GM18873 (cell line): Measurements from ENCODE around the gene WNT2B.

Experiments used
- ATAC-seq: cut with Tn5 transposase; IDR thresholded peaks from one replicate; pipeline ENCODE4 v1.9.1; 2021; ENCODE audit warnings: mild to moderate bottlenecking, moderate library complexity, moderate number of reproducible peaks; ENCODE audit not compliant: unreplicated experiment, low FRiP score

The WNT2B gene

GRCh38 chr1:112504001-112504660 is 4.6 kb upstream of the WNT2B start:
- no peak for ATAC-seq

GRCh38 chr1:112504661-112505399 is 3.9 kb upstream of the WNT2B start:
- ATAC-seq = no peak

- ATAC-seq = no peak
These were observed 3.4 kb upstream of the WNT2B start for GRCh38 chr1:112505400-112505785.

GRCh38 chr1:112505878-112506277 is 2.9 kb upstream of the WNT2B start:
- no peak for ATAC-seq

- ATAC-seq = no peak
These were observed 2.5 kb upstream of the WNT2B start for GRCh38 chr1:112506306-112506705.

- no peak for ATAC-seq
These were observed 2.0 kb upstream of the WNT2B start for GRCh38 chr1:112506731-112507130.

- ATAC-seq = no peak
These were observed 1.4 kb upstream of the WNT2B start for GRCh38 chr1:112507336-112507735.

- ATAC-seq = no peak
These were observed 866 bp upstream of the WNT2B start for GRCh38 chr1:112507921-112508277.

GRCh38 chr1:112509005-112509659 is 367 bp downstream of the WNT2B start:
- ATAC-seq = no peak

GRCh38 chr1:112509660-112510178 is 954 bp downstream of the WNT2B start:
- ATAC-seq = no peak

GRCh38 chr1:112510340-112510739 is 1.6 kb downstream of the WNT2B start:
- no peak for ATAC-seq

GRCh38 chr1:112511897-112512296 is 3.1 kb downstream of the WNT2B start:
- no peak for ATAC-seq

- no peak for ATAC-seq
These were observed 4.5 kb downstream of the WNT2B start for GRCh38 chr1:112513112-112513870.

- ATAC-seq = no peak
These were observed 6.1 kb downstream of the WNT2B start for GRCh38 chr1:112514901-112515300.

- no peak for ATAC-seq
These were observed 6.7 kb downstream of the WNT2B start for GRCh38 chr1:112515311-112516009.

- no peak for ATAC-seq
These were observed 7.4 kb downstream of the WNT2B start for GRCh38 chr1:112516141-112516540.

- no peak for ATAC-seq
These were observed 8.5 kb downstream of the WNT2B start for GRCh38 chr1:112517231-112517630.

- no peak for ATAC-seq
These were observed 8.9 kb downstream of the WNT2B start for GRCh38 chr1:112517646-112518045.

- ATAC-seq = no peak
These were observed 9.4 kb downstream of the WNT2B start for GRCh38 chr1:112518186-112518585.

- no peak for ATAC-seq
These were observed 11.4 kb downstream of the WNT2B start for GRCh38 chr1:112520166-112520565.
